ENCODE measurements around the gene RHOH.

GRCh38 chr4:40244606-40245005 lies 47.8 kb downstream of the RHOH start:
- no peak for TF ChIP-seq GATA3 (IDR thresholded peaks at IDR 0.05; ENCODE audit: low read depth, low read length)
- TF ChIP-seq GATA2 (IDR thresholded peaks at IDR 0.05; ENCODE audit: low read depth, low read length): no peak
